ENCODE results near the gene PKLR. TPM values are rescaled to one million over a fixed set of nuclear protein-coding genes. Genes with fewer than 3 reads are reported as not detected.

The PKLR gene
- total RNA-seq, 2 donors from 2014 or later, result not detected

DNA sequence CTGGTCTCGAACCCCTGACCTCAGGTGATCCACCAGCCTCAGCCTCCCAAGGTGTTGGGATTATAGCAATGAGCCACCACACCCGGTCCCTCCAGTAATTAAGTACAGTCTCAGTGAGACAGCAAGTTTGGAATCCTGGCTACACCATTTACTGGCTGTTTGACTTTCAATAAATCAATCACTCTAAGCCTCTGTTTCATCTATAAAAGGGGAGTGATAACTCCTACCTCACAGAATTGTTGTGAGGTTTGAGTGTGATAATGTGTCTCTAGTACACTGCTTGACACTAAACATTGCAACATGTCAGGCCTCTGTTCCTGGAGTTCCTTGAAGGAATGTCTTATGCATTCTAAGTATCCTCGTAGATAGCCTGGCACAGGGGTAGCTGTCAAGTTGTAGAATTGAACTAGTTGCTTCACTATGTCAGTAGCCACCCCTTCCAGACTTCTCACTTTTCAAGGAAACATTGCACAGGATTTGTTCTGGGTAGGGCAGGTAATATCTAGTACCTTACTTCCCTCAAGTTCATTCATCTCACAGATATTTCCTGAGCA is 58.4 kb downstream of the PKLR start:
- TF ChIP-seq, protein P1, sequence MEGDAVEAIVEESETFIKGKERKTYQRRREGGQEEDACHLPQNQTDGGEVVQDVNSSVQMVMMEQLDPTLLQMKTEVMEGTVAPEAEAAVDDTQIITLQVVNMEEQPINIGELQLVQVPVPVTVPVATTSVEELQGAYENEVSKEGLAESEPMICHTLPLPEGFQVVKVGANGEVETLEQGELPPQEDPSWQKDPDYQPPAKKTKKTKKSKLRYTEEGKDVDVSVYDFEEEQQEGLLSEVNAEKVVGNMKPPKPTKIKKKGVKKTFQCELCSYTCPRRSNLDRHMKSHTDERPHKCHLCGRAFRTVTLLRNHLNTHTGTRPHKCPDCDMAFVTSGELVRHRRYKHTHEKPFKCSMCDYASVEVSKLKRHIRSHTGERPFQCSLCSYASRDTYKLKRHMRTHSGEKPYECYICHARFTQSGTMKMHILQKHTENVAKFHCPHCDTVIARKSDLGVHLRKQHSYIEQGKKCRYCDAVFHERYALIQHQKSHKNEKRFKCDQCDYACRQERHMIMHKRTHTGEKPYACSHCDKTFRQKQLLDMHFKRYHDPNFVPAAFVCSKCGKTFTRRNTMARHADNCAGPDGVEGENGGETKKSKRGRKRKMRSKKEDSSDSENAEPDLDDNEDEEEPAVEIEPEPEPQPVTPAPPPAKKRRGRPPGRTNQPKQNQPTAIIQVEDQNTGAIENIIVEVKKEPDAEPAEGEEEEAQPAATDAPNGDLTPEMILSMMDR (IDR thresholded peaks at IDR 0.05), result no peak
- Histone ChIP-seq H3K27ac (peak overlapping the region; percentile 87 to 94), H3K4me3 (peak overlapping the region; percentile 85), H3K36me3 (peaks cover 4% of the 10 kb centered on the region), H3K27me3 (replicated peaks; ENCODE audit: insufficient read depth) (no peaks in the 10 kb centered on the region), H3K4me1 (ENCODE audit: control insufficient read depth in 1 of 2, low read depth in 2 of 2) (peaks cover 16 to 37% of the 10 kb centered on the region in 2 donors), H3K9me3 (no peaks in the 10 kb centered on the region)
- DNase-seq (ENCODE audit: low spot score) (no peak), ATAC-seq (ENCODE audit: insufficient number of reproducible peaks, low FRiP score, low read depth) (no peak)

DNA sequence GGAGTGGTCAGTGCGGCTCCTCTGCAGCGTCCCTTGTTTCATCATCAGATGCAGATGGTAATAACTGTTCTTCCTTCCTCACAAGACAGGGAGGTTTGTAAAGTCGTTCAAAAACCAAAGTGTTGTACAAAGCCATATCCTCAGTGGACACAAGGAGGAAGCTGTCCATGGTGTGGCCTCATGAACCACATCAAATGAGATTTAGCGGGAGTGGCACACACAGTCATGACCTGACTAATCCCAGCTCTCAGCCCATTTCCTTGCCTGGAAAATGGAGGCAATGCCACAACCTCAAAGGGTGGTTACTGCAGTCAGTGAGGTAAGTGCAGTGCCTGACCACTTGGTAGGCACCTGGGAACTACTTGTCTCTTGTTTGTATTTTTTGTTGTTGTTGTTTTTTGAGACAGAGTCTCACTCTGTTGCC is 59.4 kb downstream of the PKLR start:
- no peak for ATAC-seq (ENCODE audit: insufficient number of reproducible peaks, low FRiP score, low read depth)
- no peaks in the 10 kb centered on the region for H3K9me3 ChIP-seq
- no peak overlapping the region for H3K4me3 ChIP-seq
- no peaks in the 10 kb centered on the region for H3K36me3 ChIP-seq
- H3K27me3 ChIP-seq (replicated peaks; ENCODE audit: insufficient read depth), result no peaks in the 10 kb centered on the region
- TF ChIP-seq, protein P1 (IDR thresholded peaks at IDR 0.05), result no peak
- peaks cover 16 to 37% of the 10 kb centered on the region in 2 donors for H3K4me1 ChIP-seq (ENCODE audit: control insufficient read depth in 1 of 2, low read depth in 2 of 2)
- H3K27ac ChIP-seq, result no peak overlapping the region
- DNase-seq (ENCODE audit: low spot score), result no peak

DNA sequence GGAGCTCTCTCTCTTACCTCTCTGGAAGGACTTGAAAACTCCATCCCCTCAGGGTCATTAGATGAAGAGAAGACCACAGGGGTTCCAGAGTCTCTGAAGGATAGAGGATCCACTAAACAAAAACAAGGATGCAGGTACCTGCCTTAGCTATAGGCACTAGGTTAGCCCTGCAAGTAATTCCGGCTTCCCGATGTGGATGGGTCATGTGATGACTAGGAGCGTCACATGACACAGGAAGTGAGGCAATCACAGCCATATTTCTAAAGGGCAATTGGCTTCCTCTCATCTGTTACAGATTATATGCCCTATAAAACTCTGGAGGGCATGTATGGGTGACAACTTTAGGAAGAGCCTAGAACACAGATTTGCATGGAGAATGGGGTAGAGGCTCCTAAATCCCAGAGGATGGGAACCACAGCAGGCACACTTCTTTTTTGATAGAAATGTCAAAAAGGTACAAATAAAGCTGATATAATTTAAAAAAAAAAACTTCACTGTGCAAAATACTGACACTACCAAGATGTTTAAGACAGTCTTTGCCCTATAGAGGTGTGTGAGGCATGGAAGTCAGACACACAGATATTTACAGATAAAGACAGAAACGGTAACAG is 60.1 kb downstream of the PKLR start:
- Histone ChIP-seq H3K4me3 (peak overlapping the region; percentile 73), H3K27me3 (replicated peaks; ENCODE audit: insufficient read depth) (no peaks in the 10 kb centered on the region), H3K4me1 (ENCODE audit: control insufficient read depth in 1 of 2, low read depth in 2 of 2) (peaks cover 16 to 37% of the 10 kb centered on the region in 2 donors), H3K27ac (peak overlapping the region in 1 of 2 donors; percentile 1), H3K36me3 (no peaks in the 10 kb centered on the region), H3K9me3 (no peaks in the 10 kb centered on the region)
- ATAC-seq (ENCODE audit: insufficient number of reproducible peaks, low FRiP score, low read depth) (peak; percentile 26), DNase-seq (ENCODE audit: low spot score) (no peak)
- TF ChIP-seq, protein P1 (IDR thresholded peaks at IDR 0.05), result no peak

Other genes with a start within 250 kb of the PKLR start
- 1 to 10 TPM; 1.9 to 2.8 TPM for gene EFNA4, start 237.7 kb downstream of the PKLR start, total RNA-seq
- gene EFNA3, start 222.6 kb downstream of the PKLR start, total RNA-seq, result 1 to 10 TPM; 1.5 to 3.2 TPM
- 10 to 100 TPM in 1 of 2 donors, 1 to 10 TPM in 1; 4.6 to 15.4 TPM for gene EFNA1, start 173.6 kb downstream of the PKLR start, total RNA-seq
- gene SLC50A1, start 165.6 kb downstream of the PKLR start, total RNA-seq, result 10 to 100 TPM; 13.0 to 22.2 TPM
- 10 to 100 TPM; 28.8 to 68.6 TPM for gene DPM3, start 160.9 kb downstream of the PKLR start, total RNA-seq
- 100 to 1,000 TPM; 106 to 112 TPM for gene KRTCAP2, start 128.1 kb downstream of the PKLR start, total RNA-seq
- 1 to 10 TPM; 2.7 to 5.8 TPM for gene TRIM46, start 127.6 kb downstream of the PKLR start, total RNA-seq
- 10 to 100 TPM; 45.3 to 81.6 TPM for gene THBS3, start 93.5 kb downstream of the PKLR start, total RNA-seq
- 10 to 100 TPM; 21.7 to 22.9 TPM for gene MTX1, start 92.7 kb downstream of the PKLR start, total RNA-seq
- gene ENTREP3, start 46.0 kb downstream of the PKLR start, total RNA-seq, result 10 to 100 TPM; 14.7 to 16.1 TPM
- gene SCAMP3, start 39.1 kb downstream of the PKLR start, total RNA-seq, result 10 to 100 TPM; 32.5 to 50.2 TPM
- gene CLK2, start 27.9 kb downstream of the PKLR start, total RNA-seq, result 10 to 100 TPM; 26.9 to 50.7 TPM
- gene HCN3, start 24.0 kb downstream of the PKLR start, total RNA-seq, result 1 to 10 TPM in 1 of 2 donors, under 1 TPM in 1; 0.92 to 1.9 TPM
- gene FDPS, start 7.4 kb upstream of the PKLR start, total RNA-seq, result 10 to 100 TPM; 57.8 to 68.2 TPM
- 10 to 100 TPM; 38.7 to 61.3 TPM for gene RUSC1, start 19.5 kb upstream of the PKLR start, total RNA-seq